ENCODE data around the gene RBSN.

DNA sequence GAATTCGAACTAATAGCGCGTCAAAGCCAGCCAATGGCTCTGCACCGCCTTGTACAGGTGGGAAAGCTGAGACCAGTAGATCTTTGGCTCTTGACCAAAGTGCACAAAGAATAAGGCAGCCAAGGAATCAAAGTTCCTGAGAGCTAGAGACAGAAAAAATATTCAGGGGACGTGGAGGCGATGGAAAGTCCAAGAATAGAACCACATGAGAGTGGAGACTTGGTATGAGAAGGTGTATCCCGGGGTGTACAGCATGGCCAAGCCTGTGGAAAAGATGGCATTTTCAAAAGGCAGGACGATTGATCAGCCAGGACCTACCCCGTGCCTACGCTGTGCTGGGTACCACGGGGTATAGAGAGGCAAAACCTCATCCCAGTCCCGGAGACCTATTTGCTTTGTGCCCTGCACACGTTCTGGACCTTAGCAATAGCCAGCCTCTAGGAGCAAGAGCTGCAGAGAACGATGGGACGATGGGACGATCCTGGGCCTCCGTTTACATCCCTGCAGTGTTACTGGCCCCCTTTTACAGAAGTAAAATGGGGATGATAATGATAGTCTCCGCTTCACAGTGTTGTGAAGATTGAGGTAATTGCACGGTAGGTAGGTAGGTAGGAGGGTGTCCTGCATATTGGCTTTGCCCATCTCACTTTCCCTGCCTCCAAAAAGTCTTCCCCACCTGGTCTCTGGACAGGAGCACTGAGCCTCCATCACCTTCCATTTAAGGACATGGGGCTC lies 583 bp upstream of the RBSN start:
- TF ChIP-seq ZNF354C (tag by site-specific recombination; IDR thresholded peaks at IDR 0.05; ENCODE audit: borderline replicate concordance, low read depth) (no peak), YY1 (tag by site-specific recombination; IDR thresholded peaks at IDR 0.05) (no peak), ZBTB17 (tag by site-specific recombination; IDR thresholded peaks at IDR 0.05) (no peak), OVOL3 (tag by site-specific recombination; IDR thresholded peaks at IDR 0.05) (no peak), MYNN (tag by site-specific recombination; IDR thresholded peaks at IDR 0.05; ENCODE audit: borderline replicate concordance) (no peak), ZNF274 (IDR thresholded peaks at IDR 0.05; ENCODE audit: low read length) (no peak), ZNF274 (tag by site-specific recombination; IDR thresholded peaks at IDR 0.05; ENCODE audit: borderline replicate concordance) (no peak), ZBTB1 (tag by site-specific recombination; IDR thresholded peaks at IDR 0.05) (no peak)
- TF ChIP-seq, protein P1, sequence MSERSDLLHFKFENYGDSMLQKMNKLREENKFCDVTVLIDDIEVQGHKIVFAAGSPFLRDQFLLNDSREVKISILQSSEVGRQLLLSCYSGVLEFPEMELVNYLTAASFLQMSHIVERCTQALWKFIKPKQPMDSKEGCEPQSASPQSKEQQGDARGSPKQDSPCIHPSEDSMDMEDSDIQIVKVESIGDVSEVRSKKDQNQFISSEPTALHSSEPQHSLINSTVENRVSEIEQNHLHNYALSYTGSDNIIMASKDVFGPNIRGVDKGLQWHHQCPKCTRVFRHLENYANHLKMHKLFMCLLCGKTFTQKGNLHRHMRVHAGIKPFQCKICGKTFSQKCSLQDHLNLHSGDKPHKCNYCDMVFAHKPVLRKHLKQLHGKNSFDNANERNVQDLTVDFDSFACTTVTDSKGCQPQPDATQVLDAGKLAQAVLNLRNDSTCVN (tag by site-specific recombination; optimal IDR thresholded peaks at IDR 0.05): no peak
- TF ChIP-seq, protein P2, sequence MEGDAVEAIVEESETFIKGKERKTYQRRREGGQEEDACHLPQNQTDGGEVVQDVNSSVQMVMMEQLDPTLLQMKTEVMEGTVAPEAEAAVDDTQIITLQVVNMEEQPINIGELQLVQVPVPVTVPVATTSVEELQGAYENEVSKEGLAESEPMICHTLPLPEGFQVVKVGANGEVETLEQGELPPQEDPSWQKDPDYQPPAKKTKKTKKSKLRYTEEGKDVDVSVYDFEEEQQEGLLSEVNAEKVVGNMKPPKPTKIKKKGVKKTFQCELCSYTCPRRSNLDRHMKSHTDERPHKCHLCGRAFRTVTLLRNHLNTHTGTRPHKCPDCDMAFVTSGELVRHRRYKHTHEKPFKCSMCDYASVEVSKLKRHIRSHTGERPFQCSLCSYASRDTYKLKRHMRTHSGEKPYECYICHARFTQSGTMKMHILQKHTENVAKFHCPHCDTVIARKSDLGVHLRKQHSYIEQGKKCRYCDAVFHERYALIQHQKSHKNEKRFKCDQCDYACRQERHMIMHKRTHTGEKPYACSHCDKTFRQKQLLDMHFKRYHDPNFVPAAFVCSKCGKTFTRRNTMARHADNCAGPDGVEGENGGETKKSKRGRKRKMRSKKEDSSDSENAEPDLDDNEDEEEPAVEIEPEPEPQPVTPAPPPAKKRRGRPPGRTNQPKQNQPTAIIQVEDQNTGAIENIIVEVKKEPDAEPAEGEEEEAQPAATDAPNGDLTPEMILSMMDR (tag by site-specific recombination; IDR thresholded peaks at IDR 0.05): no peak
- TF ChIP-seq, protein P3, sequence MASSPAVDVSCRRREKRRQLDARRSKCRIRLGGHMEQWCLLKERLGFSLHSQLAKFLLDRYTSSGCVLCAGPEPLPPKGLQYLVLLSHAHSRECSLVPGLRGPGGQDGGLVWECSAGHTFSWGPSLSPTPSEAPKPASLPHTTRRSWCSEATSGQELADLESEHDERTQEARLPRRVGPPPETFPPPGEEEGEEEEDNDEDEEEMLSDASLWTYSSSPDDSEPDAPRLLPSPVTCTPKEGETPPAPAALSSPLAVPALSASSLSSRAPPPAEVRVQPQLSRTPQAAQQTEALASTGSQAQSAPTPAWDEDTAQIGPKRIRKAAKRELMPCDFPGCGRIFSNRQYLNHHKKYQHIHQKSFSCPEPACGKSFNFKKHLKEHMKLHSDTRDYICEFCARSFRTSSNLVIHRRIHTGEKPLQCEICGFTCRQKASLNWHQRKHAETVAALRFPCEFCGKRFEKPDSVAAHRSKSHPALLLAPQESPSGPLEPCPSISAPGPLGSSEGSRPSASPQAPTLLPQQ (tag by site-specific recombination; IDR thresholded peaks at IDR 0.05): no peak
- TF ChIP-seq, protein P4, sequence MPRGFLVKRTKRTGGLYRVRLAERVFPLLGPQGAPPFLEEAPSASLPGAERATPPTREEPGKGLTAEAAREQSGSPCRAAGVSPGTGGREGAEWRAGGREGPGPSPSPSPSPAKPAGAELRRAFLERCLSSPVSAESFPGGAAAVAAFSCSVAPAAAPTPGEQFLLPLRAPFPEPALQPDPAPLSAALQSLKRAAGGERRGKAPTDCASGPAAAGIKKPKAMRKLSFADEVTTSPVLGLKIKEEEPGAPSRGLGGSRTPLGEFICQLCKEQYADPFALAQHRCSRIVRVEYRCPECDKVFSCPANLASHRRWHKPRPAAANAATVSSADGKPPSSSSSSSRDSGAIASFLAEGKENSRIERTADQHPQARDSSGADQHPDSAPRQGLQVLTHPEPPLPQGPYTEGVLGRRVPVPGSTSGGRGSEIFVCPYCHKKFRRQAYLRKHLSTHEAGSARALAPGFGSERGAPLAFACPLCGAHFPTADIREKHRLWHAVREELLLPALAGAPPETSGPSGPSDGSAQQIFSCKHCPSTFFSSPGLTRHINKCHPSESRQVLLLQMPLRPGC (tag by site-specific recombination; IDR thresholded peaks at IDR 0.05): no peak

All from HEK293 (cell line).